HG02970 (cell line): ENCODE results near the gene EIPR1.
"Not testable (repeated sequence)": the region's sequence is repeated elsewhere in the genome, so short reads cannot be mapped to it uniquely, and the experiment has no call there.

Source experiments
- ATAC-seq: cut with Tn5 transposase; IDR thresholded peaks from one replicate; pipeline ENCODE4 v1.9.1; 2021; ENCODE audit warnings: mild to moderate bottlenecking, moderate library complexity, moderate number of reproducible peaks; ENCODE audit not compliant: unreplicated experiment, low FRiP score

The EIPR1 gene

DNA sequence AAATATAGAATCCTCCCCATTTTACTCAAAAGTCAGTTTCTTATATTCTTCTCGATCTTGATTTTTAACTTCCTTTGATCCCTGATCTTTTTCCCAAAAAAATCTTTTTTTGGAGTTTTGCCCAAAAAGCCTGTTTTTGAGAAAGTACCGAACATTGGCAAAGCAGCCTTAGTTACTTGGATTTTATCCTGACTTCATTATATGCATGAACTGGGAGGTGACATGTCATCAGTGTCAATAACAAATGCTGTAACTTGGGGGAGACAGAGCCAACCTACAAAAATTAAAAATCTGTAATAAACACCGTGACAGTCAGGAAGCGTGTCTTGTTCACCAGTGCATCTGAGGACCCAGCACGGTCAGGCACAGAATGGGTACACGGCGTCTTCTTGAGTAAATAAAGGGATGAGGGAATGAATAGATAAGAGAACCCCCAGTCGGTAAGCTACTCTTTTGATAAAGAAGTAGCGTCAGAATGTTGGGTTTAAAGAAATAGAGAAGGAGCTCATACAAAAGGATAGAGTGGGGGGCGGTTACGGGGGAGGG is 26.8 kb upstream of the EIPR1 start:
- ATAC-seq, result no peak

DNA sequence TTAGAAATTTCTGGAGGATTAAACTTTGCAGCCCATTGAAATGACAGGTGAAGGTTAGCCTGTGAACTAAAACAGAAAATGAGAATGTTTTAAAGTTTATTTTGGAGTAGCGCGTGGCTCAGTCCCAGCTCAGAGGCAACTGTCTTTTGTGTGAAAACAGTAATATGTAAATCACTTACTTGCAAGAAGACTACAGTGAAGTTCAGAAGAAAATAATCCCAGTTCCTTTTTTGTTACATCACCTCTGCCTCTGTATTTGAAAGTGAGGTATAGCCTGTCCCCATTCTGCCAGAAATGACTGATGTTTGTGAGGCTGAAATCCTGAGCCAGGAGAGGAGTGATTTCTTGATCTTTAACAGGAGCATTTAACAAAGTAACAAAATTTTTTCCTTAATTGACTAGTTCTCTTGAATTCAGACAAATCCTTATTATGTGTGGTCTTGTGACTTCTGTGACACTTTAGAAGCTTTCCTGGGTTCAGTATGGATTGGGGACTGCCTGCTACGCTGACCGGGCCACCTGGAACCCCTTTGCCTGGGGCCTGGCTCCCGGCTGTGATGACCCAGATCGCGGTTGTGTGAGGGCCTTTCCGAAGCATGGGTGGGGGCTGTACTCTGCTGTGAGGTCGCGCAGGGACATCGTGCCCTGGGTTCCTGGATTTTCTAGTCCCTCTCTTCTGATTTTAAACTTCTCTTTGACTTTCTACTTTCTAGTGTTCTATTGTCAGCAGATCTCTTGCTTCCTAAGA is 26.1 kb upstream of the EIPR1 start:
- ATAC-seq, result peak; percentile 90

DNA sequence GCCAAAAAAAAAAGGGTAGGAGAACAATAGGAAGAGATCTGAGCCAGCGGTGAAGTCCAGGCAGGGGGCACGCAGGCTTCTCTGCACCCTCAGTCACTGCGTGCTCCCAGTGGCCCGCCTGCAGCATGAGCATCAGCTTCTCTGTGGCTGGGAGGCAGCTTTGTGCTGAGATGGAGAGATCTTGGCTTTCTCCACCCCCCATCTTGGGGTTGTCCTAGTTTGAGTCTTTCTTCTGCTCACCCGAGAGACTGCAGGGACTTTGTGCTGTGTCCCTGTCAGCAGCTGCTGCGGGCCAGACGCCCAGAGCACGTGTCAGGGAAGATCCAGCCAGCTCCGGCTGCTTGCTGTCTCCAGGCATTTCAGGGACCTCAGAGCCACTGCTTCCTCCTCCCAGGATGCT is 22.2 kb upstream of the EIPR1 start:
- no peak for ATAC-seq

DNA sequence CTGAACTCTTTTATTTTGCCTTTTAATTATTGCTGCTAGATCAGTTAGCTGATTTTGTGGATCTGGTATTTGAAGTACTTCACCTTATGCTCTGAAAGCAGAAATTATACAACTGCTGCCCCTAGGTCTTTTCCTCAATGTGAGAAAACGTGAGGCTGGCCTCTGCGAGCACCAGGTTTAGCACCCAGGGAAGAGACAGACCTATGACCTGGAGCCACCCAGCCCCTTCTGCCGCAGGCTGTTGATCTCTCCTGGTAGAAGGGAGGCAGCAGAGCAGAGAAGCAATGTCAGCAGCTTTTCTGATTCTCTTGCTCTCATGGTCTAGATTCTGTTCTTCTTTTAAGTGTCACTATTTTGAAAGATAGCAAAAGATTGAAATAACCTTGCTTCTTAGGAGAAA is 21.8 kb upstream of the EIPR1 start:
- no peak for ATAC-seq

DNA sequence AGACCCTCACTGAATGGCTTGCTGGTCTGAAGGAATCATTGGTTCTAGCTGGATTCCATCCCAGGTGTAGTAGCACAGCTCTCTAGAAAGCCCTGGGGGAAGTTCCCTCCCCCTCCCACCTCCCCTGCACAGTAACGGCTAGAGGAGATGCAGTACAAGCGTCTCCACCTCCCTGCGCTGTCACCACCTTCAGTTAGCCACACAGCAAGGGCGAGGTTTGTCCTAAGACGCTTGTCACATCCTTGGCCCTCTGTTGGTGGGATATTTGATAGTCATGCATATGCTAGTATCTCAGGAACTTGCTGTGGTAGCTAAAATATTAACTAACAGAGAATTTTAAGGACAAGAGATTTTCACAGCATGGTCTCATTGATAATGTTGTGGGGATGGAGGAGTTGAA is 21.2 kb upstream of the EIPR1 start:
- no peak for ATAC-seq

DNA sequence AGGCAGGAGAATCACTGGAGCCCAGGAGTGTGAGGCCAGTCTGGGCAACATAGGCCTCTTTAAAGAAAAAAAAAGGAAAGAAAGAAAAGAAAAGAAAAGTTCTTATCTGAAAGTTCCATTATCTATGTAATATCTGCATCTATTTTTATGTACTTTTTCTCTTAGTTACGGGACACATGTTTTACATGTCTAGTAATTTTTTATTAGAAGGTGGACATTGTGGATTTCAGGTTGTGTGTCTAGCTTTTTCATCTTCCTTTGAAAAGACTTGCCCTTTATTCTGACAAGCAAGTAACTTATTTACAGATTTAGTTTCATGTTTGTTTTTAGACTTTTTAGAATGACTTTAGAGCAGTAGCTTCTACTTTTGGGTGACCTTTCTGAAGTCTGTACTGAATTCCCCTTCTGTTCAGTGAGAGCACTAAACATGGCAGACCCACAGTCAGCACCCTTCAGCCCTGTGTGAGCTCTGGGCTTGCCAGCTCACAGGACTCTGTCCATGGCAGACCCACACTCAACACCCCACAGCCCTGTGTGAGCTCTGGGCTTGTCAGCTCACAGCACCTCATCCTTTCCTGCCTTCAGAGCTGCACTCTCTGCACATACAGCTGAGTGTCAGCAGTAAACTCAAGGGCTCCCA is 19.4 kb upstream of the EIPR1 start:
- no peak for ATAC-seq

DNA sequence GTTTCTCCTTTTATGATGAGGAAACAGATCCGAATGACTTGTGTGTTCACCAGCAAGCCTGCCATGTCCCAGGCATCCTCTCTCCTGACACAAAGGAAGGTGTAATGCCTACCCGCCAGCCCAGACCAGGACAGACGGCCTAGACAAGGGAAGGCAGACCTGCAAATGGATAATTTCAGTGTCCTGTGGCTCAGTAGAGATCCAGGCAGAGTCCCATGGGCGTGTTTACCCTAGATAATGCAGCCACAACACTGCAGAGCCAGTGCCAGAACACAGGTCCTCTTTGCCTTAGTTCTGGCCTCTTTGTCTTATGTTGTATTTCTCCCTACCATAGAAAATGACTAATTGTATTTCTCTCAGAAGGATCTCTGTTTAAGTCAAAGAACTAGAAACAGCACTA is 14.6 kb upstream of the EIPR1 start:
- no peak for ATAC-seq

DNA sequence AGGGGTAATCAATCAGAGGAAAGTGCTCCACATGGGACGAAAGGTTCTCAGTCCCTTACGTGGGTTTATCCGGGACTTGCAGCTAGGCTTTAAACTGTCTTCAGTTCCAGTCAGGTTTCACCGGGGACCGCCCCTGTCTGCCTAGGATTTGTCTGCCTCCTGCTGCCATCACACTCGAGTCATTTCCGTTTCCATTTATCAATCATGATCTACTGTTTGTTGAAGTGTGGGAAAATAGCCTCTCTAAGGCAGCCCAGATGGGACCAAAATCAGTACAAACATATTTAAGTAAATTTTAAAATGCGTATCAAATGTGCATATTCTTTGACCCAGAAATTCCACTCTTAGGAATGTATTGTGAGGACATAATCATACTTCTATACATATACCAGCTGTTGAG is 12.4 kb upstream of the EIPR1 start:
- ATAC-seq, result no peak

DNA sequence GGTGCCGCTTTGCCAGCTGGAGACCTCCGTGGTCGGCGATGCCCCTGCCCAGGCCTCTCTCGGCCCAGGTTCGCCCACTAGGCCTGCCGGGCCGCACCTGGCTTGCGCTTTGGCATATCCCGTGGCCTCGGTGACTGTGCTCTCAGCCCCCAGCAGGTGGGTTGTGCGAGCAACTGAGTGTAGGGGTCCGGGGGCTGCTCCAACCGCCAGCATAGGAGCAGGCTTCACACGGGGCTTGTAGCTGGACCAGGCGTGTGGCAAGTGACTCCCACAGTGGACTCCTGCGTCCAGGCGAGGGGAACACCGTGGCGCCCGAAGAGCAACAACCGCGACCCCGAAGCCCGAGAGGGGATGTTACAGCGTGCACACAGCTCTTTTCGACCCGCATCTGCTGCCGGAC is 11.6 kb upstream of the EIPR1 start:
- ATAC-seq, result no peak

DNA sequence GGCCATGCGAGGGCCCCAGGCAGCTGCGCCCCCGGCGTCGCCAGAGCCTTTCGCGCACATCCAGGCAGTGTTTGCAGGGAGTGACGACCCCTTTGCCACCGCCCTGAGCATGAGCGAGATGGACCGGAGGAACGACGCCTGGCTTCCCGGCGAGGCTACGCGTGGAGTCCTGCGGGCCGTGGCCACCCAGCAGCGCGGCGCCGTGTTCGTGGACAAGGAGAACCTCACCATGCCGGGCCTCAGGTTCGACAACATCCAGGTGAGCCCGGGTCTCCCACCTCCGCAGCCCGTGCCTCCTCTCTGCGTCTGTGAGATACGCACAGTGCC is 10.8 kb upstream of the EIPR1 start:
- ATAC-seq, result no peak

DNA sequence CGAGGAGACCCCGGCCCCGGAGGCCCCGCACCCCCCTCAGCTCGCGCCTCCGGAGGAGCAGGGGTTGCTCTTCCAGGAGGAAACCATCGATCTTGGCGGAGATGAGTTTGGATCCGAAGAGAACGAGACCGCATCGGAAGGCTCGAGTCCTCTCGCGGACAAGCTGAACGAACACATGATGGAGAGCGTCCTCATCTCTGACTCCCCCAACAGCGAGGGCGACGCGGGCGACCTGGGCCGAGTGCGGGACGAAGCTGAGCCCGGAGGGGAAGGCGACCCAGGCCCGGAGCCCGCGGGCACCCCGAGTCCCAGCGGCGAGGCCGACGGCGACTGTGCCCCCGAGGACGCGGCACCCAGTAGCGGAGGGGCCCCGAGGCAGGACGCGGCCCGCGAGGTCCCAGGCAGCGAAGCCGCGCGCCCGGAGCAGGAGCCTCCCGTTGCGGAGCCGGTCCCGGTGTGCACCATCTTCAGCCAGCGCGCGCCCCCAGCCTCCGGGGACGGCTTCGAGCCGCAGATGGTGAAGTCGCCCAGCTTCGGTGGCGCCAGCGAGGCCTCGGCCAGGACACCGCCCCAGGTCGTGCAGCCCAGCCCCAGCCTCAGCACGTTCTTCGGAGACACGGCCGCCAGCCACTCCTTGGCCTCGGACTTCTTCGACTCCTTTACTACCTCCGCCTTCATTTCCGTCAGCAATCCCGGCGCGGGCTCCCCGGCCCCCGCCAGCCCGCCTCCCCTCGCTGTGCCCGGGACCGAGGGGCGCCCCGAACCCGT is 10.2 kb upstream of the EIPR1 start:
- ATAC-seq, result no peak

DNA sequence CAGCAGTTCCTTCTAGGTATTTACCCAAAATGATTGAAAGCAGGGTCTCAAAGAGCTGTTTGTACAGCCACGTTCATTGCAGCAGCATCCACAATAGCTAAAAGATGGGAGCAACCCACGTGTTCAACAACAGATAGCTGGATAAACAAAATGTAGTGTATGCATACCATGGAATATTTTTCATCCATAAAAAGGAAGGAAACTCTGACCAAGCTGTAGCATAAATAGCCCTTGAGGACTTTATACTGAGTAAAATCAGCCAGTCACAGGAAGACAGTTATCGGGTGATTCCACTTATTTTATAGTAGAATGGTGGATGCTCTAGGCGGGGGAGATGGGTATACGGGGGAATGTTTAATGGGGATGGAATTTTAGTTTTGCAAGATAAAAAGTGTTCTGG is 9.4 kb upstream of the EIPR1 start:
- ATAC-seq, result no peak

DNA sequence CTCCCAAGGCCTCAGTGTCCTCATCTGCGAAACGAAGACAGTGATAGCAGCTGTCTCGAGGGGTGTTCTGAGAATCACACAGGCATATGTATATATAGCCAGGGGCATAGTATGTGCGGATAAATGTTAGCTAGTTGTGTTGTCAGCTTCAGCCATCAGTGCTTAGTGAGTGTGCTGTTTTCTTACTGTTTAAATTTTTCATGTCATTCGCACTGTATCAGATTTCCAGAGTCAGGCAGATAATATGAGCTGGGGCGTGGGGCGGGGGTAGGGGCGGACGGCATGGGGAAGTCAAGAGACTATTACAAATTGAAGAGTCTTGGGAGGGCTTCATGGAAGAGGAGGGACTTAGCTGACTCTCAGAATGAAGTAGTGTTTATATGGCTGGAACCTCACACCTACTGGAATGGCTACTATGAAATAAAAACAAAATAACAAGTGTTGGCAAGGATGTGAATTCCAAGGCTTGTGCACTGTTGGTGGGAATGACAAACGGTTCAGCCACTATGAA is 8.9 kb upstream of the EIPR1 start:
- no peak for ATAC-seq

DNA sequence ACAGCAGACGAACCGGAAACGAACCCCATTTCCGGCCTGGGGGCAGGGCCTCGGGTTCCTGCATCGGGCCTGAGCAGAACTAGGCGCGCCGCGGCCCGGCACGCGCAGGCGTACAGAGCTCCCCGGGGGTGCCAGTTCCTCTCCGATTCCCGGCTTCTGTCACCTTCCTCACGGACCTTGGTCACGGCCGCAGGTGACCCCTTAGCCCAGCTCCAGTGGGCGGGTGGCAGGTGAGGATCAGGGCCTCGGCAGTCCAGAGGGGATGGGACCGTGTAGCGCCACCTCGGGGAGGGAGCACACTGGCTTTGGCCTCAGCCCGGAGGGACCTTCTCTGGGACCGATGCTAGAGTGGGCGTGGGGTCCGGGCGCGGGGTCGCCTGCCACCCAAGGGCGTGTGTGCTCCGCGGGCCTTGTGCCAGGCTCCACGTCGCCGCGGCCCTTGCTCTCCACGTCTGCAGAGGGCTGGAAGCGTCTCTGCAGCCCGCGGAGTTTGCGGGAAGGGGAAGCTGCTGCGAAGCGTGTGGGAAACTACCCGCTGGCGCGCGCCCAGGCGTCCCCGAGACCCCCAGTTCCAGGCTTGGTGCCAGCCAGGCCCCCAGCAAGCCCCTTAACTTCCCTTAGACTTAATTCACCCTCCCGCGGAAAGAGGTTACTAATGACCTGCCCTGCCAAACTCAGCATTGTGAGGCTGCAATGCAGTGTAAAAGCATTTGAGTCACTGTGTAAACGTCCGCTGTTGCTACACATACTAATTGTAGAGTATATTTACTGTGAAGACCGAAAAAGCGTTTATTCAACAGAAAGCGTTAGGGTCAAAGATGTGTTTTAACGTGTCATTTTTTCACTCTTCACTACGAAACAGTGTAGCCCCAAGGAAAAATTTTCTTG is 2.3 kb upstream of the EIPR1 start, which contains the start of gene TRAPPC12:
TSS of gene TRAPPC12 (plus strand) at position 48 of the 888 bp plus-strand sequence. CDS start 7,930 bp downstream, outside the sequence.
- ATAC-seq, result peak; percentile 73

DNA sequence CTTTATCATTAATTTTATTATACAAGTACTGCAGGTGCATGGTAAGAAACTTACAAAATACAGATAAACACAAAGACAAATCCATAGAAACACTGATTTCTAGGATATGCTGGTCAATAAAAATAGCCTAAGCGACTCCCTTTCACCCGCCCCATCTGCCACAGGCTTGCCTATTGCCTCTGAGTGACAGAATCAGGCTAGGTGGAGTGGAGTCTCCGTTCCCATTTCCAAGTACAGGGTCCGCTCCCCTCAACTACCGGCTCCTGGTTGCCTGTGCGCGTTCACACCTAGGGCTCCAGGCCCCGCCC is 1.7 kb upstream of the EIPR1 start:
- no peak for ATAC-seq

DNA sequence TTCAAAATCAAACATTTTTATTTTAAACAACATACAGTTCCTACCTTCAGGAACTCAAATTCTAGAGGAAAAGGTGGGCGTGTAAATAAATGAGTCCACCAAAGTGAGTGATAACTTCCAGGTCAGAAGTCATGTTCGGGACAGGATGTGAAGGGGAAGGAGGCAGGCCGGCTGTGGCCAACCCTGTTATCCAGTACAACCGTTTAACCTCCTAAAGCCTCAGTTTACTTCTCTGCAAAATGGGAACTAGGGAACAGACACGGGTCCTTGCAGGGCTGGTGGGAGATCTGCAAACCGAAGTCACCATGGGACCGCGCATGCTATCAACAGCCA is 373 bp downstream of the EIPR1 start:
- ATAC-seq, result peak; percentile 11

DNA sequence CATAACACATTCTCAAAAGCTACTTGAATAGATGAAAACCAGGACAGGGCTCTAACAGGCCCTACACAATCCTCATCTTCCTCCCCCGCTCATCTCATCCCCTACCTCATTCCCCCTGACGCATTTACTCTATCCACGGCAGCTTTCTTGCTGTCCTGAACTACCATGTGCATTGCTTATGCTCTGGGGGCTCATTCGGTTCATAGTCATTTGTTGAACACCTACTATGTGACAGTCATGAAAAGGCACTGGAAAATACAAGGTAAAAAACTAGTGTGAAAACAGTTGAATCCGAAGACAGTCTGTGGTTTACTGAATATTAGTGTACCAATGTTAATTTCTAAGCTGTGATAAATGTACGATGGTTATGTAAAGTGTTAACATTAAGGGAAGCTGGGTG is 797 bp downstream of the EIPR1 start:
- ATAC-seq, result no peak

DNA sequence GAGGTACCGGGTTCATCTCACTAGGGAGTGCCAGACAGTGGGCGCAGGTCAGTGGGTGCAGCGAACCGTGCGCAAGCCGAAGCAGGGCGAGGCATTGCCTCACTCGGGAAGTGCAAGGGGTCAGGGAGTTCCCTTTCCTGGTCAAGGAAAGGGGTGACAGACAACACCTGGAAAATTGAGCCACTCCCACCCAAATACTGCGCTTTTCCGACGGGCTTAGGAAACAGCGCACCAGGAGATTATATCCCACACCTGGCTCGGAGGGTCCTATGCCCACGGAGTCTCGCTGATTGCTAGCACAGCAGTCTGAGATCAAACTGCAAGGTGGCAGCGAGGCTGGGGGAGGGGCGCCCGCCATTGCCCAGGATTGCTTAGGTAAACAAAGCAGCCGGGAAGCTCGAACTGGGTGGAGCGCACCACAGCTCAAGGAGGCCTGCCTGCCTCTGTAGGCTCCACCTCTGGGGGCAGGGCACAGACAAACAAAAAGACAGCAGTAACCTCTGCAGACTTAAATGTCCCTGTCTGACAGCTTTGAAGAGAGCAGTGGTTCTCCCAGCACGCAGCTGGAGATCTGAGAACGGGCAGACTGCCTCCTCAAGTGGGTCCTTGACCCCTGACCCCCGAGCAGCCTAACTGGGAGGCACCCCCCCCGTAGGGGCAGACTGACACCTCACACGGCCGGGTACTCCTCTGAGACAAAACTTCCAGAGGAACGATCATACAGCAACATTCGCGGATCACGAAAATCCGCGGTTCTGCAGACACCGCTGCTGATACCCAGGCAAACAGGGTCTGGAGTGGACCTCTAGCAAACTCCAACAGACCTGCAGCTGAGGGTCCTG is 8.1 kb downstream of the EIPR1 start:
- ATAC-seq, result not testable (repeated sequence)

DNA sequence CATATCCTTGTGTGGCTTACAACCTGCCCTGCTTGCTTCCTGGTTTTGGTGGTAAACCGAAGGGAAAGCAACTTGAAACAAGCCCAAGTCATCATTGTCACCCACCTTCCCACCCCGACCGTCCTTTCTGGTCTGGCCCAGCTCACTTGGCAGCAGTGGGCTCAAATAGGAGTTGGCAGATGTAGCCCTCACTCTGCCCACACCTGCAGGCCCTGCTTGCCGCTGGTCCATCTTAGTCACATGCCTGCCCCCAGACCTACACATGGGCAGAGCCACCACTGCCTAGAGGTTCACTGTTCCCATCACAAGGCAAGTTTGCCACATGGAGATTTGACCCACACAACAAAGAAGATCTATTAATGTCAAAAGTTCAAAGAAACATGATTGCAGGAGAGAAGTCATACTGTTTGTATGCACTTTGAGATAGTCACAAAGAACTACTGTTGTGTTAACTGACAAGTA is 9.3 kb downstream of the EIPR1 start:
- ATAC-seq, result no peak
